NCI-H2107 treated with DMSO at 0.1 percent for 48 hours (cell line): ENCODE results near the gene GUCA1C.
A peak's percentile ranks its signal among the peaks of the same experiment; 100 is the strongest.

Experiments
- DNase-seq: peaks from one replicate; lab custom pipeline; 2025; ENCODE audit not compliant: unreplicated experiment; lab: John Stamatoyannopoulos, UW

Gene GUCA1C, protein sequence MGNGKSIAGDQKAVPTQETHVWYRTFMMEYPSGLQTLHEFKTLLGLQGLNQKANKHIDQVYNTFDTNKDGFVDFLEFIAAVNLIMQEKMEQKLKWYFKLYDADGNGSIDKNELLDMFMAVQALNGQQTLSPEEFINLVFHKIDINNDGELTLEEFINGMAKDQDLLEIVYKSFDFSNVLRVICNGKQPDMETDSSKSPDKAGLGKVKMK

GRCh38 chr3:108953700-108954099 lies at the start of gene GUCA1C:
Gene GUCA1C (minus strand): TSS chr3:108953879. CDS start chr3:108953762, 117 bp downstream.
- no peak for DNase-seq

- DNase-seq, result no peak
Measured at GRCh38 chr3:108998436-108998835, 44.8 kb upstream of the GUCA1C start.

- DNase-seq, result no peak
Measured at GRCh38 chr3:108985844-108986243, 32.2 kb upstream of the GUCA1C start.

DNA sequence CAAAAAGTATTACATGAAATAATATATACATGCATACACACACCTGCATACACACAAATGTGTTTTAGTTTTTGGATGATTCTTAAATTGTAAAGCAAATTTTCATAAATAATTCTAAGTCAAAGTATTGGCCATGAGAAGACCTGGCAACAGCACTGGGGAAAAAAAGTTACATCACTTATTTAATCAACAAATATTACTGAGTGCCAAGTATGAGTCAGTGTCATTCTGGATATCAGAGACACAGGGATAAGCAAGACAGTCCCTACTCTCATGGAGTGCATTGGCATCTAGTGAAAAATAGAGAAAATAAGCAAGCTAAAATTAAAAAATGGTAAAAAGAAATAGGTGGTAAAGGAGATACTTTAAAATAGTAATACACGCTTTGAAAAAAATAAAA lies 29.4 kb upstream of the GUCA1C start:
- no peak for DNase-seq

- DNase-seq, result no peak
Measured at GRCh38 chr3:108976058-108976457, 22.4 kb upstream of the GUCA1C start.

- no peak for DNase-seq
Measured at GRCh38 chr3:108973019-108973418, 19.3 kb upstream of the GUCA1C start.

GRCh38 chr3:108972482-108972881 lies 18.8 kb upstream of the GUCA1C start:
- DNase-seq, result no peak

DNA sequence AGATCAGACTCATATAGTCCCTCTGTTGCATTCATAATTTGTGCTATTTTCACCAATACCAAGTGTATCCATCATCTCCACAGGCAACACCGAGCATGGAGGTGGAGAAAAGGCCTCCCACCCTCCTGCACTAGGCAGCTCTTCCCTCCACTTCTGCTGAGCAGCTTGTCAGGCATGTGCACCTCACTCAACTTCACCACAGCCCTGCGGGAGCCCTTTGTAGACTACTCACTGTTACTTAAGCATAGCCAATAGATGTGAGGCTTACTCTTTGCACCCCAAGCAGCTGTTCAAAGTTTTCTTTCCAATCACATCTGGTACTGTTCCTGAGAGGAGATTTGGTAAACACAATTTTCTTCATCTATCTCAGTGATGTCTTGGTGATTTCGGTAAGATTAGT lies 16.9 kb upstream of the GUCA1C start:
- peak; percentile 80 for DNase-seq

GRCh38 chr3:108966773-108967172 lies 13.1 kb upstream of the GUCA1C start:
- DNase-seq, result no peak

DNA sequence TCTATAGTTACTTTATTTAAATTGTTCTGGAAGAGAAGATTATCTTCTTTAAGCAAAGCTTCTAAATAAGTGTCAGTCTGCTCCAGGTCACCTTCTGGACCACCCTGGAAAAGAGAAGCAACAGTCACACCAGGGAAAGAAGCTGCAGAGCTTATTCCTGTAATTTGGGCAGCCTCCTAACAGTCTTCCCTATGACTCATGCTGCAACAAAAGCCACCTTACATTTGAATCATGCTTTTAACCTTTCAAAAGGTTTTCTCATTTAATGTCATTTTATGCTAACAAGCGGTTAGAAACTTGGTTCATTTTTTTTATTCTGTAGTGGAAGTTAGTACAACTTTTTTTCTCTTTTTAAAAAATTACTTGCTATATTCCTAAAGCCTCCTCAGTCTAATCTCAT lies 5.3 kb upstream of the GUCA1C start:
- DNase-seq, result no peak

DNA sequence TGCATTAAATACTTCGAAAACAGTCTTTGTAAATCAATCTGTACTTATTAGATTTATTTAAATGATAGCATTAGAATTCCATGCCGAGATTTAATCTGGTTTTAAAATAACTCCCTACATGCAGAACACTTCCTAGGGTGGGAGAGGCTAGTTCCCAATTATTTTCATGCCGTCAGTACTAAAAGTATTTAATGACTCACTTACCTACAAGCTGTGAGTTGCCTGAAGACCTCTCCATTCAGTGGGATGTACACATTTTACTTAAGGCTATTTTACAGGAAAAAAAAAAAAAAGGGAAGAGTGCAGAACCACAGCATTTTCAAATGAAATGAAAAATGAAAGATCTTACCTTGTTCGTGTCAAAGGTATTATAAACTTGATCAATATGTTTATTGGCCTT lies 469 bp downstream of the GUCA1C start:
- no peak for DNase-seq

DNA sequence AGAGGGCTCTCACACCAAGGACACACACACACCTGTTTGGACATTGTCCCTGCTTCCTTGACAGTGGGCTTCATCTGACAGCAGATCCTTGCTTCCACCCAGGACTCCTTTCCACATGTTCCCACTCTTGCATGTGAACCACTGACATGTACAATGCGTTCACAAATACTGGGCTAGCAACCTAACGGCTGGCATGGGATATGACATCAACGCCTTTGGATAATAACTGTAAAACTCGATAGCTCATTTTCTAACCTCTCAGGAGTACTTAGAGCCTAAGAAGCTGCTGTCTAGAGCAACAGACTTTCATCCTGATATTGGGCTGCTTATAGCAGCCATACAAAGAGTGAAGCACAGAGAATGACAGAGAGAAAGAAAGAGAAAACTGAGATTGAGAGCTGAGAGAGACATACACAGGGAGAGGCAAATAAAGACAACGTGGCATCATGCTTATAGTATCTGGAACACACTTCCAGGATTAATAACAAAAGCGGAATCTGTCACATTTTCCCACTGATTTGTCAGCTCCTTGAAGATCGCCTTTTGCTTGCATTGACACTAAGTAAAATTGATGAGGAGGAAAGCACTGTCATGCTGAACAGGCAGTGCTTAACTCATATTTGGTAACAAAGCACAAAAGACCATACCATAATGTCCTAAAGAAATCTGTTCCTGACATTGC lies 1.7 kb downstream of the GUCA1C start:
- no peak for DNase-seq

DNA sequence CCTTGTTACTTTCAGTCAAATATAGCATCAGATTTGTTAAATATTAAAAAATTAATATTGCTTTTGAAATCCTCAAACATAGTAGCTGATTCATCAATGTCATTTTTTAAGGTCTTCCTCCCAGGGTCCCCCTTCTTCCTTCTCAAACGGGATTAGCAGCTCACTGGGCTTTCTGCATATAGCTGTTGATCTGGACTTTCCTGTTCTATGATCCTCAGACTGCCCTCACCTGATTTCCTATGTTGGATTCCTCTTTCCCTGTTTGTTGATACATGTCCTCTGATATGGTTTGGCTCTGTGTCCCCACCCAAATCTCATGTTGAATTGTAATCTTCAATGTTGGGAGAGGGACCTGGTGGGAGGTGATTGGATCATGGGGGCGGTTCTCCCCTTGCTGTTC lies 5.8 kb downstream of the GUCA1C start:
- DNase-seq, result no peak

GRCh38 chr3:108946292-108947285 lies 7.1 kb downstream of the GUCA1C start:
- no peak for DNase-seq

GRCh38 chr3:108940568-108941263 lies 13.0 kb downstream of the GUCA1C start:
- no peak for DNase-seq

- DNase-seq, result no peak
Measured at GRCh38 chr3:108940166-108940565, 13.5 kb downstream of the GUCA1C start.

GRCh38 chr3:108936924-108937689 lies 16.6 kb downstream of the GUCA1C start:
- no peak for DNase-seq

DNA sequence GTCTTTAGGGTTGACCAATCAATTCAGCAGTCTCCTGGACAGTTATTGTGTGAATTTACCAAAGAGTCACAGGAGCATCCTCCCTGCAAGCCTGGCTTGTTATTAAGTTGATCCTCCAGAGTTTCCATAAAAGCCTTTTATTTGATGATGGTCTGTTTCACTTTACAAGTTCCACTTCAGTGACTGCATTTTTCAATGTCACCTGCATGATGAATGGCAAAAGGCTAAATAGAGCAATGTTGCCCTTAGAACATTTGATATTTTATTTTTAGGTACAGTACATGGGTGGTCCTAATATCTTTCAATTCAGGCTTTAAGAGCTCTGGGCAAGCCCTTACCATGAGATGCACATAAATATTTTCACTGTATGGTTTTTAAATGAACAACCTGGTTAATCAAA lies 22.6 kb downstream of the GUCA1C start:
- DNase-seq, result no peak

- no peak for DNase-seq
Measured at GRCh38 chr3:108918866-108919265, 34.8 kb downstream of the GUCA1C start.
